ENCODE measurements around the gene GCNA. TPM values are rescaled to one million over a fixed set of nuclear protein-coding genes. Genes with fewer than 3 reads are reported as not detected.
"Not testable (repeated sequence)": the region's sequence is repeated elsewhere in the genome, so short reads cannot be mapped to it uniquely, and the experiment has no call there.

Gene GCNA
- total RNA-seq, 1 donor = 1.5 TPM

DNA sequence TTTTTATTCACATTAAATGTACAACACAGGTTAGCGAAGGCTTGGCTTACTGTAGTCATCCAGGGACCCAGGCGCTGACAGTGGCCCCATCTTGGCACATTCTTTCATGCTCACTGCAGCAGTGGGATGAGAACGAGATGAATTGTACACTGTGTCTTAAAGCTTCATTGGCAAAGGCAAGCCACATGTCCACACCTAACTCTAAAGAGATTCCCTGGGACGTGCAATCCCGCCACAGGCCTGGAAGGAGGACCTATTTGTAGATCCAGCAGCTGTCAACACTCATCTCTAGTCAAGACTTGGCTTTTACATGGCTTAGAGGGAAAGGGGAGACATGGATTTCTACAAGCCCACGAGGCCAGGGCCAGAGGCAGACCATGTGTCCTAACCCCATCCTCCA is 56.1 kb downstream of the GCNA start:
- Histone ChIP-seq H3K9me3 (ENCODE audit: low read depth, low read length) (no peaks in the 10 kb centered on the region), H3K4me3 (ENCODE audit: low read length) (no peak overlapping the region), H3K4me1 (ENCODE audit: insufficient read depth, low read length) (peaks cover 12% of the 10 kb centered on the region), H3K27me3 (ENCODE audit: insufficient read depth, low read length) (no peaks in the 10 kb centered on the region)

DNA sequence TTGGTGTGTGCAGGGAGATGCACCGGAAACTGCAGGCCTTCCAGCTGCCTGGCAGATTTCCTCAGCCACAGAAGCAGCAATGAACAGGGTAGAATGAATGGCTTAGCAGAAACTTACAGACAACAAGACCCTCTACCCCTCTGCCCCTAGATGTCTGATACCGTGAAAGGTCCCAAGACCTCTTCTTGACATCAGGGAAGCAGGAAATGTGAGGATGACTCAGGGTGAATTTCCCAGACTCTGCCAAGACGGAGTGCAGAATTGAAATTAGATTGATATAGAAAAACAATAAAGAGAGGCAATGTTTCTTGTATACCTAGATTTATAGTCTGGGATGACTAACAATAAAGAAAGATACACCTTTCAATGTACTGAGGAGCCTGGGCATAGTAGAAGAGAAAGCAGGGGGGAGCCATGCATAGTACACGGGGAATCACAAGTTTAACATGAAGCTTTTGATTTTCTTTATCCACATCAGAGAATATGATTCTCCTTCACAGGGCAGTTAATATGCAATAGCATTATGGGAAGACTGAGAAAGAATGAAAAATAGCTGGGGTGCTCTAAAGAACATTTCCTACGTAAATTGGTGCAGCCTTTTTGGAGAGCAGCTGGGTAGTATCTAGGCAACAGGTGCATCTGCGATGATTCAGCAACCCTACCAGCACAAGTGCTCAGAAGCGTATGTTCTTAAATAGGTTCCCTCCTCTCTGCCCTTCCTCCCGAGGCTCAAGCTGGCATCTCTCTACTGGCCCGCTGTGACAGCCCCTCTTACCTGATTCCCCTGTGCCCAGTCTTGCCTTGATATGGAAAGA is 58.4 kb downstream of the GCNA start:
- Histone ChIP-seq H3K4me1 (ENCODE audit: insufficient read depth, low read length) (peaks cover 12% of the 10 kb centered on the region), H3K9me3 (ENCODE audit: low read depth, low read length) (no peaks in the 10 kb centered on the region), H3K27me3 (ENCODE audit: insufficient read depth, low read length) (no peaks in the 10 kb centered on the region), H3K4me3 (ENCODE audit: low read length) (no peak overlapping the region)

DNA sequence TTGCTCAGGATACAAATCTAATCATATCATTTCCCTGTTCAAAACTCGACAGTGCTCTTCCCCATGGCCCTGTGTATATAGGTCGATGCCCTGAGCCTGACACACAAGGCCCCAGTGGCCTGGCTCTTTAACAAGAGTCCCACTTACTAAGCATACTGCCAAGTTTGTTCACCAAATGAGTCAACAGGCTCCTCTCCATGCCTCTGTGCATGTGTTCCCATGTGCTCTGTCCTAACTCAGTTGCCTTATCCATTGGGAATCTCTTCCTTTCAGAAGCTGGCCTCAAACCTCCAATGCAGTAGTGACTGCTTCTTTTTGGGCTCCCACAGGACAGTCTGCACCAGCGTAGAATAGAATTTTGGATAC is 59.0 kb downstream of the GCNA start:
- H3K27me3 ChIP-seq (ENCODE audit: insufficient read depth, low read length) = no peaks in the 10 kb centered on the region
- no peak overlapping the region for H3K4me3 ChIP-seq (ENCODE audit: low read length)
- no peaks in the 10 kb centered on the region for H3K9me3 ChIP-seq (ENCODE audit: low read depth, low read length)
- peaks cover 12% of the 10 kb centered on the region for H3K4me1 ChIP-seq (ENCODE audit: insufficient read depth, low read length)

DNA sequence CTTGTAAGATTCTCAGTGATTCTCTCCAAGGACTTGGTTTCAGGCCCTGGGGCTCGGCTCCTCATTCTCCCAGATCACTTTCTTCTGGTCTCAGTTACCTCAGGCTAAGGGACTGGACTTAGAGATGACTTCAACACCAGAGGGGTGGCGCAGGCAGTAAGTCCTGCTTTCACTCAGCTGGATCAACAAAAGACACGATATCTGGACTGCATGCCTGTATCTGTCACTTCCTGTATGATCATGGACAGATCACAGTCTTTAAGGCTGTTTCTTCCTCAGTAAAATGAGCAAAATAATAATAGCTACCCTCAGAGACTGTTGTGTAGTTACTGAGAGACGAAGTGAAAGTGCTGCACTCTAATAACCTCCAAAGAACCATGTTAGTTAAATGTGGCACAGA is 59.6 kb downstream of the GCNA start:
- peaks cover 12% of the 10 kb centered on the region for H3K4me1 ChIP-seq (ENCODE audit: insufficient read depth, low read length)
- no peak overlapping the region for H3K4me3 ChIP-seq (ENCODE audit: low read length)
- no peaks in the 10 kb centered on the region for H3K27me3 ChIP-seq (ENCODE audit: insufficient read depth, low read length)
- no peaks in the 10 kb centered on the region for H3K9me3 ChIP-seq (ENCODE audit: low read depth, low read length)

DNA sequence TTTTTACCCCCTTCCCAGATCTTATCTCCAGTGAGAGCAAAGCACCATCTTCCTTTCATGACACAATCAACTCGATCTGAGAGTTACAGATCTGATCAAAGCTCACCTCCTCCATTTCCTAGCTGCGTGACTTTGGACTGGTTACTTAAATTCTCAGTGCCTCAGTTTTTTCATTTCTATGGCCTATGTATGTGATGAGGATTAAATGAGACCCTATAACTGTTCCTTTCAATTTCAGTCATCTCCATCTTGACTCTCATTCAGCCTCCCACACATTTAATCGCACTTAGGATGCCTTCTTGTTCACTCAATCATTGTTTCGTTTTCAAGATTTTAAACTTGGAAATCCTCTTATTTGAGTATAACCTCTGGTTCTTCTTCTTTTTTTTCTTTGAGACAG is 60.2 kb downstream of the GCNA start:
- H3K4me1 ChIP-seq (ENCODE audit: insufficient read depth, low read length) = peaks cover 12% of the 10 kb centered on the region
- no peaks in the 10 kb centered on the region for H3K27me3 ChIP-seq (ENCODE audit: insufficient read depth, low read length)
- no peak overlapping the region for H3K4me3 ChIP-seq (ENCODE audit: low read length)
- H3K9me3 ChIP-seq (ENCODE audit: low read depth, low read length) = no peaks in the 10 kb centered on the region

DNA sequence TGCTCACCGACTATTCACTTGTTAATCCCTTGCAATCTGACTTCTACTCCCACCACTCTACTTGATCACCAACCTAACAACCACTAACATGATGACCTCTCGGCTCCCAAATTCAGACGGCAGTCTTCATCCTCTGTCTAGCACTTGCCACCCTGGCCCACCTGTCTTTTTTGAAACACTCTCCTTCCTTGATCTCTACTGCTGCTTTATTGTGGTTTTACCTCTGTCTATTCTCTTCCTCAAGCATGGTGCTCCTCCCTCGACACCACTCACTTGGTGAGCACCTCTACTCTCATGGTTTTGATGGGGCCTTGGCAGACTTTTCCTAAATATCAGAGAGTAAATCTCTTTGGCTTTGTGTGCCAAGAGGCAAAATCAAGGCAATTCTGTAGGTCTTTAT is 61.8 kb downstream of the GCNA start:
- H3K4me3 ChIP-seq (ENCODE audit: low read length) = no peak overlapping the region
- H3K9me3 ChIP-seq (ENCODE audit: low read depth, low read length) = no peaks in the 10 kb centered on the region
- H3K4me1 ChIP-seq (ENCODE audit: insufficient read depth, low read length) = peaks cover 12% of the 10 kb centered on the region
- H3K27me3 ChIP-seq (ENCODE audit: insufficient read depth, low read length) = no peaks in the 10 kb centered on the region

DNA sequence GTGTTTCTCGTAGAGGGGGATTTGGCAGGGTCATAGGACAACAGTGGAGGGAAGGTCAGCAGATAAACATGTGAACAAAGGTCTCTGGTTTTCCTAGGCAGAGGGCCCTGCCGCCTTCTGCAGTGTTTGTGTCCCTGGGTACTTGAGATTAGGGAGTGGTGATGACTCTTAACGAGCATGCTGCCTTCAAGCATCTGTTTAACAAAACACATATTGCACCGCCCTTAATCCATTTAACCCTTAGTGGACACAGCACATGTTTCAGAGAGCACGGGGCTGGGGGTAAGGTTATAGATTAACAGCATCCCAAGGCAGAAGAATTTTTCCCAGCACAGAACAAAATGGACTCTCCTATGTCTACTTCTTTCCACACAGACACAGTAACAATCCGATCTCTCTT is 66.2 kb downstream of the GCNA start:
- not testable (repeated sequence) for H3K9me3 ChIP-seq (ENCODE audit: low read depth, low read length); H3K4me1 ChIP-seq (ENCODE audit: insufficient read depth, low read length); H3K4me3 ChIP-seq (ENCODE audit: low read length); H3K27me3 ChIP-seq (ENCODE audit: insufficient read depth, low read length)

DNA sequence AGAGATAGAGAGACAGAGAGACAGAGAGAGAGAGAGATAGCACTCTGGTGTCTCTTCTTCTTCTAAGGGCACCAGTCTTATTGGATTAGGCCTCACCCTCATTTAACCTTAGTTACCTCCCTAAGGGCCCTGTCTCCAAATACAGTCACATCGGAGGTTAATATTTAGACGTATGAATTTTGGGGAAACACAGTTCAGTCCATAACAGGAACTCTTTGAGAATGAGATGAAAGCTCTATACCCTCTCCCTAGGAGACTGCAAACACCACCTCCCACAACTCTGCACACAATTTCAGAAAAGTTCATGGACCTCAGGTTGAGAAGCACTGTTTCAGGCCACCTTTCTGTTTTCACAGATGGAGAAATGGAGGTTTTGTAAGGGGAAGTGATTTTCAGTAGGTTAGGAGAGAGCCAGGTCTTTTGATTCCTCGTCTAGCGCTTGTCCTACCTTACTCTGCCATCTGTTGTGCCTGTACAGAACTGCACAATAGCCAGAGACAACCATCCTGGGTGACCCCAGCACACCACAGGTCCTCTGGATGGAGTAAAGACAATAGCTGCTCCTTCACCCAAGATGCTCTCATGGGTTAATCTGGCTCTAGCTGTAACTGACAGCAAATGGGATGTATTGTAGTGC is 72.2 kb downstream of the GCNA start:
- Histone ChIP-seq H3K4me1 (ENCODE audit: insufficient read depth, low read length) (no peaks in the 10 kb centered on the region), H3K27me3 (ENCODE audit: insufficient read depth, low read length) (no peaks in the 10 kb centered on the region), H3K4me3 (ENCODE audit: low read length) (no peak overlapping the region), H3K9me3 (ENCODE audit: low read depth, low read length) (no peaks in the 10 kb centered on the region)

DNA sequence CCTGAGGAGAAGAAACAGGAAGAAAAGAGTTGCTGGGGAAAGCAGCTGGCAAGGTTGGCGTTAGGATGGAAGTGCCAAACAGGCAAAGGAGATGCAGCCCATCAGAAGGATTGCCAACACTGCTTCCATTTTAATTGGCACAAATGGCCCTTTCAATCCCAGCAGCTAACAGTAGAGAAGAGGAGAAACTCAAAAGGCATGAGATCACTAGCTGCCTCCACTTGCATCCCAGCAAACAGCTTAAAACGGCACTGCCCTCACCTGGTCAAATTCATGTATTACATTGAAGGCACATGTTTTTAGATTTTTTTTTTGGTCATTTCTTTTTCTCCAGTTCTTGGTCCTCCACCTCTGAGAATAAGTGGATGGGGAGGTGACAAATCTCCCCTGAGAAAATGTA is 74.2 kb downstream of the GCNA start:
- Histone ChIP-seq H3K4me1 (ENCODE audit: insufficient read depth, low read length) (no peaks in the 10 kb centered on the region), H3K9me3 (ENCODE audit: low read depth, low read length) (no peaks in the 10 kb centered on the region), H3K27me3 (ENCODE audit: insufficient read depth, low read length) (no peaks in the 10 kb centered on the region), H3K4me3 (ENCODE audit: low read length) (no peak overlapping the region)

DNA sequence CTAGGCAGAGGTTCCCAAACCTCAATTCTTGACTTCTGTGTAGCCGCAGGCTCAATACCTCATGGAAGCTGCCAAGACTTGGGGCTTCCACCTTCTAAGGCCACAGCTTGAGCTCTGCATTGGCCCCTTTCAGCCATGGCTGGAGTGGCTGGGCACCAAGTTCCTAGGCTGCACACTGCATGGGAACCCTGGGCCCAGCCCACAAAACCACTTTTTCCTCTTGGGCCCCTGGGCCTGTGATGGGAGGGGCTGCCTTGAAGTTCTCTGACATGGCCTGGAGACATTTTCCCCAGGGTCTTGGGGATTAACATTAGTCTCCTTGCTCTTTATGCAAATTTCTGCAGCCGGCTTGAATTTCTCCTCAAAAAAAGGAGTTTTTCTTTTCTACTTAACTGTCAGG is 75.1 kb downstream of the GCNA start:
- H3K9me3 ChIP-seq (ENCODE audit: low read depth, low read length) = no peaks in the 10 kb centered on the region
- H3K27me3 ChIP-seq (ENCODE audit: insufficient read depth, low read length) = no peaks in the 10 kb centered on the region
- no peak overlapping the region for H3K4me3 ChIP-seq (ENCODE audit: low read length)
- H3K4me1 ChIP-seq (ENCODE audit: insufficient read depth, low read length) = no peaks in the 10 kb centered on the region

DNA sequence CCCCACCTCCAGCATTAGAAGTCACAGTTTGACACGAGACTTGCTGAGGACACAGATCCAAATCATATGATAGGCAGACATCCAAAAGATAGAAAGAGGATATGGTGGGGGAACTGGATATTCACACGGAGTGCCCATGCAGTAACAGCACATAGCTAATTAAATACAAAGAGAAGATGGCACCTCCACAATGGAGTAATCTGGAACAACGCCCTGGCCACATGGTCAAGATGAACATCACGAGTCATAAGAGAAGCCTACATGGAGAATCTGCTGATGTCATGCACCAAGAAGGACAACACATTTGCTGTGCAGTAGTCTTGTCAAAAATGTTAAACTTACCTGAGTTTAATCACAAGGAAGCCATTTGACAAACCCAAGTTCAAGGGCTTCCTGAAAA is 79.0 kb downstream of the GCNA start:
- Histone ChIP-seq H3K4me1 (ENCODE audit: insufficient read depth, low read length) (peaks cover under 1% of the 10 kb centered on the region), H3K27me3 (ENCODE audit: insufficient read depth, low read length) (no peaks in the 10 kb centered on the region), H3K9me3 (ENCODE audit: low read depth, low read length) (no peaks in the 10 kb centered on the region), H3K4me3 (ENCODE audit: low read length) (no peak overlapping the region)

DNA sequence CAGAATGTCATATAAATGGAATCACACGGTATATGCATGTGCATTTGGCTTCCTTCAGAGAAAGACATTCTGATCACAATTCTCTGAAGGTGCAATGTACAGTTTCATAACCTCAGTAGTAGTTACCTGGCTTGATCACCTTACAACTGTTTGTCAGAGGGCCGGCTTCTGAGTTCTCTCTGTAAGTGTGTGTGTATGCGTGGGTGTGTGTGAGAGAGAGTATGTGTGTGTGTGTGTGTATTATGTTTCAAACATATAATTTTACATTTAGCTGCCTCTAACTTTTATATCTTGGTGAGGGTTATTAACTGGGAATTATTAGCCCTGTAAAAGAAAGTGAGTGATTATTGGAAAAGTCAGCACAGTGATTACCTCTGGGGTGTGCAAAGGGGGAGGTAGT is 81.1 kb downstream of the GCNA start:
- H3K4me1 ChIP-seq (ENCODE audit: insufficient read depth, low read length) = peaks cover 8% of the 10 kb centered on the region
- no peaks in the 10 kb centered on the region for H3K9me3 ChIP-seq (ENCODE audit: low read depth, low read length)

DNA sequence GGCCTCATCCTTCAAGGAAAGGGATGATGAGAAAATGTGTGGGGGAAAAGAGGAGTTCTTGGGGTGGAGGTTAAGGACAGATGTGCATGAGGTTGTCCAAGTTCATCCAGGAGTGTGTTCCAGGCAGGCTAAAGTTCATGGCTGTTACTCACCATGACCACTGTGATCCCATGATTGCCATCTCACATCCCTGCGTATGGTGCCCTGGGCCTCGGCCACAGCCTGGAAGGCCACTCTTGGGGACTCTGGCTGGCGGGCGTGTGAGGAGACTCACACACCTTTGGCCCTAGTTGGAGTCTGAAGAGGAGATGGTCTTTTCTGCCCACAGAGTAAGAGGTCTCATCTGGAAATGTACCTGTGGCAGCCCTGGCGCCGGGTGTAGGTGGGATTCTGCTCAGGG is 81.7 kb downstream of the GCNA start:
- Histone ChIP-seq H3K4me1 (ENCODE audit: insufficient read depth, low read length) (peaks cover 8% of the 10 kb centered on the region), H3K27me3 (ENCODE audit: insufficient read depth, low read length) (no peaks in the 10 kb centered on the region), H3K4me3 (ENCODE audit: low read length) (no peak overlapping the region), H3K9me3 (ENCODE audit: low read depth, low read length) (no peaks in the 10 kb centered on the region)

More for the DNA sequence above, 81.1 kb downstream of the GCNA start:
- Histone ChIP-seq H3K27me3 (ENCODE audit: insufficient read depth, low read length) (no peaks in the 10 kb centered on the region), H3K4me3 (ENCODE audit: low read length) (no peak overlapping the region)

DNA sequence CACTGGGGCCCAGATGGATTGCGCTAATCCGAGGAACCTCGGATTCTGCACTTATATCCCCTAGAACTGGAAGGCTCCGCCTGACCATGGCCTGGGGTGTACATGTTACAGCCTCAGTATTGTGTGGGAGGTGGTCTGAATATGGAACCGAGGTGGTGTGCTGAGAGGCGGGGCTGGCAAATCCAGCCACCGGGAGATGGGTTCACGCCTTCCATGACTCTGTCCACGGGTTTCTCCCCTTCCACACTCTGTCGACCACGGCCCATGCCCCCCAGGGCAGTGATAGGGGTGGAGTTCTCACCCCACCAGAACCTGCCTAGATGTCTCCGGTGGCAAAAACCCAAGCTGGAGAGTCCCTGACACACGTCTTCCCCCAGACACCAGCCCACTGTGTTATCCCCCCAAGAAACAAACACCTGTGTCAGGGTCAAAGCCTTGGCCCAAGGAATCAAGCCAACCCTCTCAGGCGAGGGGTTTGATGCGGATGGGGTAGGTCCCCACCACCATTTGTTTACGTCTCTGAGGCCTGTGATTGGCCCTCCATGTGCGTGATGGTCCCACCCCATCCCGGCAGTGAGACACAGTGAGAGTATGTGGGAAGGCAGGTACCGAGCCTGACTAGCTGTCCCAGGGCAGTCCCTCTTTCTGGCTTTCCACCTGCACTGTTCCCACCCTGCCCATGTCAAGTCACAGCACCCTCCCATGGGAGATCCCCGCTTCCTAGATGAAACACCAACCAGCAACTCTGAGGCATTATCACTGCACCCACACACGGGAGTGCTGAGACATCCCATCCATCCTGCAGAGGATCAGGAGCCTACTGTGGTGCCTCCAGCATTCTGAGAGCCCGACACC is 82.6 kb downstream of the GCNA start:
- H3K4me3 ChIP-seq (ENCODE audit: low read length) = no peak overlapping the region
- H3K27me3 ChIP-seq (ENCODE audit: insufficient read depth, low read length) = no peaks in the 10 kb centered on the region
- H3K9me3 ChIP-seq (ENCODE audit: low read depth, low read length) = no peaks in the 10 kb centered on the region
- peaks cover 8% of the 10 kb centered on the region for H3K4me1 ChIP-seq (ENCODE audit: insufficient read depth, low read length)

DNA sequence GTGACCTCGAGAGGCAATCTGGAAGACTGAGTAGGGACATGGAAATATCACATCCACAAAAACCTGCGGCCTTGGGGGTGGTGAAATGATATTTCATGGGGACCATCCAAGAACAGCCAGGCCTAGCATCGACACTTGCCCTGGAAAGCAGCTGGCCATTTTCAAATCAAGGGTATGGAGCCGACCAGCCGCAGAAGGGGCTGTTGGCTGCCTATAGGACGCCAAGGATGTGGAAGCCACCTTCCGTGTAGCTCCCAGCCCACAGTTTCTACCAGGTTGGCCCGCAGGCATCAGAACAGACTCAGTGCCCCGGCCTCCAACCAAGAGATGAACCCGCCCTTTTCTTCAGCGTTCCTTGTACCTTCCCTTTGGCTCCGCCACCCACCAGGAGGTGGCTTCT is 83.7 kb downstream of the GCNA start:
- H3K27me3 ChIP-seq (ENCODE audit: insufficient read depth, low read length) = no peaks in the 10 kb centered on the region
- H3K4me3 ChIP-seq (ENCODE audit: low read length) = no peak overlapping the region
- peaks cover 8% of the 10 kb centered on the region for H3K4me1 ChIP-seq (ENCODE audit: insufficient read depth, low read length)
- H3K9me3 ChIP-seq (ENCODE audit: low read depth, low read length) = no peaks in the 10 kb centered on the region

Data from mononuclear cell (primary cell).